Neural progenitor cell (in vitro differentiated cells): ENCODE data around the gene GUCY1A2.

Source experiments
- CTCF ChIP-seq: fragments of 200-600 bp; sonication (generic); IDR thresholded peaks from 2 replicates; pipeline ENCODE4 v1.5.1; 2017; ENCODE audit warnings: antibody characterized with exemption, mild to moderate bottlenecking
- EZH2 ChIP-seq: fragments of 200-600 bp; sonication (generic); IDR thresholded peaks from 2 replicates; pipeline ENCODE4 v1.6.1; 2017; ENCODE audit warnings: antibody characterized with exemption, mild to moderate bottlenecking, moderate library complexity

GRCh38 chr11:107009190-107009589 is 9.1 kb downstream of the GUCY1A2 start:
- TF ChIP-seq CTCF = no peak
- TF ChIP-seq EZH2 = no peak
